ENCODE data around the gene GNLY. TPM values are rescaled to one million over a fixed set of nuclear protein-coding genes. Genes with fewer than 3 reads are reported as not detected.

GNLY gene
- total RNA-seq, 1 donor from 2014 or later = 330 TPM

DNA sequence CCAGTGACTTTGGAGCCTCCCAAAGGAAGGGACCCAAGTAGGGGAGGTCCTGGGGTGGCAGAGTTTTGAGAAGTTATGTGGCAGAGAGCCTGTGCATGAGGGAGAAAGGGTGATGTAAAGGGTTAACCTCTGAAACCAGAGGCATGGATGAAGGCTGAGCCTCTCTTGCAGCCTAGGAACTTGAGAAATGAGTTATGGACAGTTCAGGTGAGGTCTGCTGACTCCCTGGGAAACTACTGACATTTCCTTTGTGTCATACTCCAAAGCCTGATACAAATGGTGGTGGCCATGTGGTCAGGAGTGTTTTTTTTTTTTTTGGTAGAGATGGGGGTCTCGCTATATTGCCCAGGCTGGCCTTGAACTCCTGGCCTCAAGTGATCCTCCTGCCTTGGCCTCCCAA lies 12.4 kb upstream of the GNLY start:
- intact Hi-C loops (cut with micrococcal nuclease) = loop anchor here (1.0 kb wide), 1 partner anchor 20 kb away; no protein-coding TSS in a partner anchor

DNA sequence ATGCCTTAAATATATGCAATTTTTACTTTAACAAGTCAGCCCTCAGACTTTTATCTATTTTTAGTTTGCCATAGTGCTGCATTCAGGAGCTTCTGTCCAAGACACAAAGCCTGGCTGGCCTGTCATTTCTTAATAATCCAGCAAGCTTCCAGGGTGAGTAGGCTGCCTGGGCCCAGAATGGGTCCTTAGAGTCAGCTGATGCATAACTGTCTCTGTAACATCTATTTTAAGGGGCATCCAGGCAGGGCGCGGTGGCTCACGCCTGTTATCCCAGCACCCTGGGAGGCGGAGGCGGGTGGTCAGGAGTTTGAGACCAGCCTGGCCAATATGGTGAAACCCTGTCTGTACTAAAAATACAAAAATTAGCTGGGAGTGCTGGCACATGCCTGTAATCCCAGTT lies 11.8 kb upstream of the GNLY start:
- intact Hi-C loops (cut with micrococcal nuclease) = no loop called here

DNA sequence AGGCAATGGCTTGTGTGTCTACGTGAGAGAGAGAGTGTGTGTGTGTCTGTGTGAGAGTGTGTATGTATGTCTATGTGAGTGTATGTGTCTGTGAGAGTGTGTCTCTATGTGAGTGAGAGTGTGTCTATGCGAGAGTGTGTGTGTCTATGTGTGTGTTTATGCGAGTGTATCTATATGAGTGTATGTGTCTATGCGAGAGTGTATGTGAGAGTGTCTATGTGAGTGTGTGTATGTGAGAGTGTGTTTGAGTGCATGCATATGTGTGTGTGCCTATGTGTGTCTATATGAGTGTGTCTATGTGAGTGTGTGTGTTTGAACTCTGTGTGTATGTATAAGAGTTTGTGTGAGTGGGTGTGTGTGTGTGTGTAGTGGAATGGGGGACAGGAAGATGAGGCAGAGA lies 9.8 kb upstream of the GNLY start:
- intact Hi-C loops (cut with micrococcal nuclease) = no loop called here

DNA sequence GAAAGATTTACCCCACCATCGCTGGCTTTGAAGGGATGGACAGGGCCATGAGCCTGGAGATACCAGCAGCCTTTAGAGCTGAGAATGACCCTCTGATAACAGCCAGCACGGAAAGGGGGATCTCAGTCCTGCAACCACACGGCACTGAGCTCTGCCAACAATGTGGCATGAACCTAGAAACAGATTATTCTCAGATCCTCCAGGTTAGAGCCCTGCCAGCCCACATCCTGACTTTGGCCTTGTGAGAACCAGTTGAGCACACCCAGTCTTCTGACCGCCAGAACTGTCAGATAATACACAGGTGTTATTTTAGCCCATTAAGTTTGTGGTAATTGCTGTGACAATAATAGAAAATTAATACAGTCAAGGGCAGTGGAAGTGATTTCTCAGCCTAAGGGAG lies 9.4 kb upstream of the GNLY start:
- intact Hi-C loops (cut with micrococcal nuclease) = no loop called here

DNA sequence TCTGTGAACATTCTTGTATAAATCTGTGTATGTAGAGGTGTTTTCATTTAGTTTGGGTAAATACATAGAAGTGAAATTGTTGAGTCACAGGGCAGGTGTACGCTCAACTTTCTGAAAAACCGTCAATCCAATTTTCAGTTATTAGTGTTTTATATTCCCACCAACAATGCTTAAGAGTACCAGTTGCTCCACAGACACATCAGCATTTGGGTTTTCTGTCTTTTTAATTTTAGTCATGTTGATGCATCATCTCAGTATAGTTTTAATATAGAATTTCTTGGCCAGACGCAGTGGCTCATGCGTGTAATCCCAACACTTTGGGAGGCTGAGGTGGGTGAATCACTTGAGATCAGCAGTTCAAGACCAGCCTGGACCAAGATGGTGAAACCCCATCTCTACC lies 3.2 kb upstream of the GNLY start:
- intact Hi-C loops (cut with micrococcal nuclease) = no loop called here

DNA sequence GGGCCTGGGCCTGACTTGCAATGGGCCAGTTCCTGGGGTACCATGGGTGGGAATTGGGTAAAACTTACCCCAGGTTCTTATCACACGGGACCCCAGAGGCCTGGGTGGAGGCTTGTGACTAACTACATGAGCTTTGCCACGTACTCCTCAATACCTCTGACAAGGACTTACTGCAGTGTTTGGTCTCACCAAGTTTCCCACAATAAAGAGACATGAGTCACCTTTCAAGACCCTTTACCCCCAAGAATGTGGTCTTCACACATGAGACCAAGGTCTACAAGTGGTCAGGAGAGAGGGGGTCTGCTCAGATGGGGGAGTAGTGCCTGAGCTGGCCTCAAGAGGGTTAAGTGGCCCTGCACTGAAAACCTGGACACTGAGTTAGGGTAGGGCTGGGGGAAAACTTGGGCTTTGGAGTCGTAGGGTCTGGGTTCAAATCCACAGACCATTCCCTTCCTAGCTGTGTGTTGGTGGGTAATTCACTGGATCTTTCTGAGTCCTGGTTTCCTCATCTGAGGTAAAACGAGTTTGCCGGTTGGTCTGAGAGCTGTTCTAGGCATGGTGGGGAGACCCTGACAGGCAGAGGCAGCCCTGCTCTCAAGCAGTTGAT lies 2.0 kb upstream of the GNLY start:
- intact Hi-C loops (cut with micrococcal nuclease) = no loop called here

DNA sequence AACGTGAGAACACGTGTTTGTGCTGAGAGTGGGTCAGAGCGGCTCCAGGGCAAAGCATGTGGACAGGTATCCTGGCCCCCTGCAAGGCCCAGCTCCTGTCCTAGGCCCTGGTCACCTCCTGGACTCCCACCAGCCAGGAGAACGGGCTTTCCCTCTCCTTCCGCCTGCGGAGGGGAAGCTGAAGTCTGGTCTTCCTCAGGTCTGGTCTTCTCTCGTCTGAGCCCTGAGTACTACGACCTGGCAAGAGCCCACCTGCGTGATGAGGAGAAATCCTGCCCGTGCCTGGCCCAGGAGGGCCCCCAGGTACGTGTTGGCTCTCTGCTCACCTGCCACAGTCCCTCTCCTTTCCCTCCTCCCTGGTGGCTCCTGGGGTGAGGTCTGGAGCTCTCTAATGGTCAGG lies 963 bp downstream of the GNLY start:
- intact Hi-C loops (cut with micrococcal nuclease) = no loop called here

DNA sequence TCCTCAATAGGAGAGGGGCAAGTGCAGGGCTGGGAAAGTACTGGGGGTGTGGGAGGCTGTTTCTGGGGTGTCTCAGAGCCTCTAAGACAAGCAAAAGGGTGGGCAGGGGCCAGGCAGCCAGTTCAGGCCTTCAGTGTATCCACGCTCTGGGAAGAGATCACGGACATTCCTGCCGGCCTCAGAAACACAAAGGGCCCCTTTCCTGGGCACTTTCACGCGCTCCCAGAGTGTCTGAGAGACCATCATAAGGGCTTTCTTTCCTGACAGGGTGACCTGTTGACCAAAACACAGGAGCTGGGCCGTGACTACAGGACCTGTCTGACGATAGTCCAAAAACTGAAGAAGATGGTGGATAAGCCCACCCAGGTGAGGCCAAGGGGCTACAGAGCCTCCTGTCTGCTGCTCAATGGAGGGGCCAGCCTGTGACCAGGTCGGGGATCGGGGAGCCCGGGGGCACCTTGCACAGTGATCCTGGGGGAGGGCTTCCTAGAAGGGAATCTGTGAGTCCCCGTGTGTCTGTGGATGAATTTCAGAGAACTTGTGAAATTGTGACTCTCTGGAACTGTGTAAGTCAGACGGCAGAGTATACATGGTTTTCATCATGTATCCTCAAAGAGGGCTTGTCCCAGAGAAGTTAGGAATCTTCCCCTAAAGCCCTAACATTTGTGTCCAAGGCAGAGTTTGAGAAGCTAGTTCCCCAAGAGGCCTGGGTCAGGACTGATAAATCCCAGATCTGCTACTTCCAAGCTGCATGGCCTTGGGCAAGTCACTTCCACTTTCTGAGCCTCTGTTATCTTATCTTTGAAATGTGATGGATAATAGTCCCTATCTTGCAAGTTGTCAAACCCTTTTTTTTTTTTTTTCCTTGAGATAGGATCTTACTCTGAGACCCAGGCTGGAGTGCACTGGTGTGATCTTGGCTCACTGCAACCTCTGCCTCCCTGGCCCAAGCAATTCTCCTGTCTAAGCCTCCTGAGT lies 1.8 kb downstream of the GNLY start:
- intact Hi-C loops (cut with micrococcal nuclease) = no loop called here

DNA sequence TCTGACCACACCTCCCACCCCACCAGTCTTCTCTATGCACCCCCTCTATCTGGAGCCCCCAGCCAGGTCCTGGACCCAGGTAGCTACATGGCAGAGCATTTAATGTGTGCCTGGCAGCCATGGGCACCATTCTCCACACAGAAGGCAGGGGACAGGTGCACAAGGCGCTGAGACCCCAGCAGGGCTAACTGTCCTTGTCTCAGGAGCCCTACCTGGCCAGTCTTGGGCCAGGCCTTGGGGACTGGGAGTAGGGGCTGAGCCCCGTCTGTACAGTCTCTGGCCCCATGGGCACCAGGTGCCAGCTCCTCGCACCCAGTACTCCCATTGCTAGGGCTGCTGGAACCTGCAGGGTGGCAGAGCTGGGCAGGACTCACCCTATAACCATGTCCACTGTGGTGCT lies 2.9 kb downstream of the GNLY start:
- intact Hi-C loops (cut with micrococcal nuclease) = no loop called here

DNA sequence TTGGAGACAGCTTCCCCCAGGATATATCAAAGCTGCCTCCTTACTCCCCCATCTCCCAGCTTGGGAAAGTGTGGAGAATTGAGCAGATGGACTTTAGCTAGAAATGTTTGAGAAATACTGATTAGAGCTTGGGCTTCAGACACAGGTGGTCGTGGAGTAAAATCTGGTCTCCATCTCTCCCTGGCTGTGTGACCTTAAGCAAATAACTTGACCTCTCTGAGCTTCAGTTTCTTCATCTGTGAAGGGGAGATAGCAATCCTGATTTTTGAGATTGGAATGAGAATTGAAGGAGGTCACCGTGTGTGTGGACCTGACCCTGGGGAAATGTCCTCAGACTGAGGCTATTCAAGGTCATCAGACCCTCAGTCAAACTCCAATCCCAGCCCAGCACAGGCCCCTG lies 3.6 kb downstream of the GNLY start:
- intact Hi-C loops (cut with micrococcal nuclease) = no loop called here

DNA sequence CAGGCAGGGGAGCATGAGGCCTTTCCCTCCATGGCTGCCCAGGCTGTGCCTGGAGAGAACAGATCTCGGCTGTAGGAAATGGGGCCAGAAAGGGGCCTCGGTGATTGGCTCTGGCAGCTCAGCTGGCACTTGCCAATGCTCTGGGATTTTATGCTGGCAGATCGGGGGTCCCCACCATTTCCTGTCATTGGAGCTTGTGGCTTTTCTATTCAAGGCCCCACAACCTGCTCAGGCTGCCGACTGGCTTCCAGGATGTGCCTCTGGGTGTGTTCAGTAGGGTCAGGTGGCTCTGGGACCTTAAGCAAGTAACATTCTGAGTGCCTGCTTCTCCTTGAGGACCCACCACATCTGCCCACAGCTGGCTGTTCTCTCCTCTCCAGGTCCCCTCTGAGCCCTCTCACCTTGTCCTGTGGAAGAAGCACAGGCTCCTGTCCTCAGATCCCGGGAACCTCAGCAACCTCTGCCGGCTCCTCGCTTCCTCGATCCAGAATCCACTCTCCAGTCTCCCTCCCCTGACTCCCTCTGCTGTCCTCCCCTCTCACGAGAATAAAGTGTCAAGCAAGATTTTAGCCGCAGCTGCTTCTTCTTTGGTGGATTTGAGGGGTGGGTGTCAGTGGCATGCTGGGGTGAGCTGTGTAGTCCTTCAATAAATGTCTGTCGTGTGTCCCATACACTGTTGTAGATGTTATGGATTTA lies 4.2 kb downstream of the GNLY start:
- intact Hi-C loops (cut with micrococcal nuclease) = no loop called here

DNA sequence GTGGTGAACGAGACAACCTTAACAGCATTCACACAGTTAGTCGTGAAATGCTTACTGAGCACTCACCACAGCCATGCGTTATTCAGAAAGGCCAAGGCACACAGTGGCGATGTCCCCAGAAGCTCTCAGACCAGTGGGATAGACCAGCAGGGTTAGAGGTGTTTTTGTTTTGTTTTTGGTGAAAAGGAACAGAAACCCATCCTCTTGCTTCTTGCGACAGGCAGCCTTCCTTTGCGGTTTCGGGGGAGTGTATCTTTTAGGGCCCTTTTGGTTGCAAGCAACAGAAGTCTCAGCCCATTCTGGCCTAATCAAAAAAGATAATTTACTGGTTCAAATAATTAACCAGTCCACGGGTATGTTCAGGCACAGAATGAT lies 4.7 kb downstream of the GNLY start:
- intact Hi-C loops (cut with micrococcal nuclease) = no loop called here

DNA sequence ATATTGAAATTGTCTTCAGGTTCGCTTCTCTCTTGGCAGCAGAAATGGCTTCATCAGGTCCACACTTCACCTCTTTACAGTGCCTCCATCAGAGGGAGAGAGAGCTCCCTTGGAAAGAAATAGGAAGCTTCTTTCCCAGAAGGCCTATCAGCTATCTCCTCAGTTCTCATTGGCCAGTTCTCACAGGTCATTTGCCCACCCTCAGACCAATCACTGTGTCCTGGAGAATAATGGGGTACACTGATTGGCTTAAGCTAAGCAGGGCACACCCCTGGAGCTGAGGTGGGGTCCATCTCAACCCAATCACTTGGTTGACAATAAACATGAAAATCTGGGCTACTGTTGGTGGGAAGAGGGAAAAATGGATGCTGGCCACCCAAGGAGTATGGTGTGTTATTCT lies 5.2 kb downstream of the GNLY start:
- intact Hi-C loops (cut with micrococcal nuclease) = no loop called here

DNA sequence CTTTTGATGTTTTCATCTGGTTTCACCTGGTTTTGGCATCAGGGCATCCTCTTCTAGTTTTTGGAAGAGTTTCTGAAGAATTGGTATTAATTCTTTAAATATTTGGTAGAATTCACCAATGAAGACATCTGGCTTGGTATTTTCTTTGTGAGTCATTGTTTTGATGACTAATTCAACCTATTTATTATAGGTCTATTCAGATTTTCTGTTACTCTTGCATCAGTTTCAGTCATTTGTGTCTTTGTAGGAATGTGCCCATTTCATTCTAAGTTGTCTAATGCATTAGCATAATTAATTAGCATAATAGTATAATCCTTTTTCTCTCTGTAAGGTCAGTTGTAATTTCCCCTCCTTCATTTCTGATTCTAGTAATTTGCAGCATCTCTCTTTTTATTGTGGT lies 8.0 kb downstream of the GNLY start:
- intact Hi-C loops (cut with micrococcal nuclease) = no loop called here

DNA sequence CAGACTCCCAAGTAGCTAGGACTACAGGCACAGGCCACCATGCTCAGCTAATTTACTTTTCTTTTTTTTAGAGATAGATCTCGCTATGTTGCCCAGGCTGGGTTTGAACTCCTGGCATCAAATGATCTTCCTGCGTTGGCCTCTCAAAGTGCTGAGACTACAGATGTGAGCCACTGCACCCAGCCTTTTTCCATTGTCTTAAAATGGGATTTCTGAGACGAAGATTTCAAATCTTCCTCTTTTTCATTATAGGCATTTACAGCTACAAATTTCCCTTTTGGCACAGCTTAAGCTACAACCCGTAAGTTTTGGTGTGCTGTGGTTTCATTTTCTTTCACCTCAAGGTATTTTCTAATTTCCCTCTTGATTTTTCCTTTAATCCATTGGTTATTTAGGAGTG lies 8.6 kb downstream of the GNLY start:
- intact Hi-C loops (cut with micrococcal nuclease) = no loop called here

DNA sequence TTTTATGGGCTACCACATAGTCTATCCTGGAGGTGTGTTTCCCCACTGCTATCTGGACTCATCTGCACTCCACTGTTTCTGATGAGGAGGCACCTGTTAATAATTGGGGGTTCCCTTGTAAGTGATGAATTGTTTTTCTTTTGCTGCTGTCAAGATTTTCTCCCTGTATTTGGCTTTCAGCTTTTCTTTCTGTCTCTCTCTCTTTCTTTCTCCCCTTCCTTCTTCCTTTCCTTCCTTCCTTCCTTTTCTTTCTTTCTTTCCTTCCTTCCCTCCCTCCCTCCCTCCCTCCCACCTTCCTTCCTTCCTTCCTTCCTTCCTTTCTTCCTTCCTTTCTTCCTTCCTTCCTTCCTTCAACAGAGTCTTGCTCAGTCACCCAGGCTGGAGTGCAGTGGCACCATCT lies 9.2 kb downstream of the GNLY start:
- intact Hi-C loops (cut with micrococcal nuclease) = no loop called here

DNA sequence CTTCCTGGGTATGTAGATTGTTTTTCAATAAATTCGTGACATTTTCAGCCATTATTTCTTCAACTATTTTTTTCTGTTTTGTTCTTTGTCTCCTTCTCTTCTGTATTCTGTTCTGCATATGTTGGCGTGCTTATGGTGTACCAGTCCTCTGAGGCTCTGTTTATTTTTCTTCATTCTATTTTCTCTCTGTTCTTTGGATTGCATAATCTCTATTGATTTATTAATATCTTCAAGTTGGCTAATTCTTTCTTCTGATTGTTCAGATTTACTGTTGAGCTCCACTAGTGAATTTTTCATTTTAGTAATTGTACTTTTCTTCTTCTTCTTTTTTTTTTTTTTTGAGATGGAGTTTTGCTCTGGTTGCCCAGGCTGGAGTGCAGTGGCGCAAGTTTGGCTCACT lies 9.9 kb downstream of the GNLY start:
- intact Hi-C loops (cut with micrococcal nuclease) = no loop called here

DNA sequence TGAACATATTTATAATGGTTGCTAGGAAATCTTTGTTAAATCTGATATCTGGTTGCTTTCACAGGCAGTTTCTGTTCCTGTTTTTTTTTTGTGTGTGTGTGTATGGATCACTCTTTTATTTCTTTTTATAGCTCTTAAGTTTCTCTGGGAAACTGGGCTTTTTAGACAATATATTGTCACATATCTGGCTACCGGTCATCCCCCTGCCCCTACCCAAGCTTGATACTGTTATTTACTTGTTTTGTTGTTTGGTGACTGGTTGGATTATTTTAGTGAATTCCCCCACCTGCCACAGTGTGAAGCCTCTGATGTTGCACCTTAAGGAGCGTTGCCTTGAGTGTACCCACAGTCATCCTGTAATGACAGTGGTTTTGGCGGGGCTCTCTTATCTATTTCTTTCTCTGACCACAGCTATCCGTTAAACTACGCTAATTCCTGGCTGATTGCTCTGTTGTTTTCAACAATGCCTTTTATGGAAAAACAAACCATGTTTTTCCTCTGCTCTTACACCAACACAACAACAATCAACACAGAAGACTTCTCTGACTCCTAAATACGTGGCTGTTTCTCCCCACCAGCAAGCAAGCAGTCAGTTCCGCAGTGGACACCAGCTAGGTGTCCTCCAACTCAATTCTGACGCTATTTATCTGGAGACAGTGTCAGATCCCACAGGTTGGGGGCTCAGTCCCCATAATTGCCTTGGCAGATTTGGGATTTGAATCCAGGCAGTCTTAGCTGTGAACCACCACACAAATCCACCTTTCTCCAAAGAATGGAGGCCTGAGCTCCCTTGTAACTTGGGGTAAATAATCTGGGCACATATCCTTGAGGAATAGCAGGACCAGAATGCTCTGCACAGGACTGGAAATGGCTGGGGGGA lies 10.9 kb downstream of the GNLY start:
- intact Hi-C loops (cut with micrococcal nuclease) = loop anchor here (5.0 kb wide), 1 partner anchor 332 kb away; no protein-coding TSS in a partner anchor

DNA sequence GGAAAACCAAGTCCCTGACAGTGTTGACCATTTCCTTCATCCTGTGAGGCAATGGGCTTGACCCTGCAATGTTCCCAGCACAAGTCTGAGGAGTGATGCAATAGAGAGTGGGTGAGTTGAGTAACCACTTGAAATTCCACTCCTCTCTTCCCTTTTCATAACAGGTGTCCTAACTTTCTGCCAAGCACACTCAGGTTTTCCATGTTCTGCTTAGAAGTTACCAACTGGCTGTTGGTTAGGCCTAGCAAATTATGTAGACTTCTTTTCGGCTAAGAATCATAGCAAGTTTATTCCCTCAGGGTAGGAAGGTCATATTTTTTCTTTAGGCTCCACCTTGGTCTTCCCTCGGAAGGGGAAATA lies 11.5 kb downstream of the GNLY start:
- intact Hi-C loops (cut with micrococcal nuclease) = loop anchor here (2.0 to 5.0 kb wide), 2 partner anchors 57 to 332 kb away; no protein-coding TSS in a partner anchor

DNA sequence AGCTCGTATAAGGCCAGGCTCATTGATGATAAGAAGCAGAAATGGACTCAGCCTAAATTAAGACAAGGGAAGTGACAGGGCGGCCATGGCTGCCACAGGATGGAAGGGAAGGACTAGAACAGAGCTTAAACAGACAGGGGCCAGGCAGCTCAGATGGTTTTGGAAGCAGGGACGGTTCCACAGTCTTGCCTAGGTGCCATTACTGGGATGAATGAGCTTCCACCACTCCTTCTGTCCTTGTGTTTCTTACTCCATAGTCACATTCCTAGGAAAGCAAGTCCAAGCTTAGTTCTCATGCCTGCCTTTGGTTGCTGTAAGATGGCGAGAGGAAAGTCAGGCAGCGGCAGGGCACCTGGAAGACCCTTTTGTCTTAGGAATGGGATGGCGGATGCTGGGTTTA lies 11.9 kb downstream of the GNLY start:
- intact Hi-C loops (cut with micrococcal nuclease) = loop anchor here (2.0 to 5.0 kb wide), 2 partner anchors 57 to 331 kb away; no protein-coding TSS in a partner anchor
